HCEC 1CT (cell line): ENCODE data around the gene CACNB4.
A peak's percentile ranks its signal among the peaks of the same experiment; 100 is the strongest.
"Not testable (repeated sequence)": the region's sequence is repeated elsewhere in the genome, so short reads cannot be mapped to it uniquely, and the experiment has no call there.

Experiments
- DNase-seq: peaks from one replicate; pipeline ENCODE4 v3.0.0-alpha.2; 2017

CACNB4 gene

DNA sequence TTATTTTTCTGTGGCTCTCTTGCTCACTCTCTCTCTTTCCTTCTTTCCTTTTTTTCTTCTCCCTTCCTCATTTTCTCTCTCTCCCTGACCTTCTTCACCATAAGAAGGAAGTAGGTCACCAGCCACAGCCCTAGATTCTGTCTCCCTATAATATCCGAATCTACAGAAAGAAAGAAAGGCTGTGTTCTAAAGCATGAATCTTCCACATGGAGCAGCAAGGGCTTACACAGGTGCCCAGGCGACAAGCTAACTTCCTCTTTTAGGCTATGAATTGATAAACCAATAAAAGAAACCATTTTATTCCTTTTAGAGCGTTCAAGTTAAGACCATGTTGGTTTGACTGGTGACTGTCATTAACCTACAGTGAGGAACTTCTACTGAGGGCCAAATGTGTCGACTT, 49.3 kb downstream of the CACNB4 start:
- no peak for DNase-seq

DNA sequence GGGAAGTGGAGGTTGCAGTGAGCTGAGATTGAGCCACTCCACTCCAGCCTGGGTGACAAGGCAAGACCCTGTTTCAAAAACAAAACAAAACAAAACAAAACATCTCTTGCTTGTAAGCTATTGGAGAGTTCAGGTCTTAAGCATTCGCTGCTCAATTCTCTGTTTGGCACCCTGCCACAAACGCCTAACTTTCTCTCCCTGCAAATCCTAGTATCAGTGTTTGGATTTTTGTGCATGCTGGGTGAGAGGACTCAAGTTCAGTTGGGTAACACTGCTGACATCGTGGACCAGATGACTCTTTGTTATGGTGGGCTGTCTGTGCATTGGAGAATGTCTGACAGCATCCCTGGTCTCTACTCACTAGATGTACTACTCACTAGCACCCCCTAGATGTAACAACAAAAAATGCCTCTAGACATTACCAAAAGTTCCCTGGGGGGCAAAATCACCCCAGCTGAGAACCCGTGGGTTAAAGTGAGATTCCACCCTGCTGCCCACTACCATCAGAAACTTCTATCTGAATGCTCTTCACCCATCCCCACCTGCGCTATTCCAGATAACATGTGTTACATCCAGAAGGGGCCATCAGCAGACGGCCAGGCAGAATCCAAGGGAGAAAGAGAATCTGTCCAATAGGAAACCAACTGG, 50.9 kb downstream of the CACNB4 start:
- DNase-seq = no peak

DNA sequence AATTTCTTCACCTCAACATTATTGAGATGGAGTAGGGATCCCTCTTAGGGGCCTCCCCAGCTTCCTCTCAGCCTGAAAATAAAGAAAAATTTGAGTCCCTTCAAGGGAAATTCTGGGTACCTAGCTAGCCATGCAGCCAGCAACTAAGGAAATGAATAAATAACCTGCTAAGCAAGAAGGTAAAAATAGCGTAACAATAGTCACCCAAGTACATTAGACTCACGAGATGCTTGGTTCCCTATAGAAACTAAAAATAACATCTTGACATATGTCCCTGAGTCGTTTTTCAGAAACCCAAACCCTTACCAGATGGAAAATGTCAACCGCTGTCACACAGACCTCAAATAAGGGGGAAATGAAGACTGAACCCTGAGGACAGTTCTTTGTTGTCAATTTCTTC, 51.9 kb downstream of the CACNB4 start:
- DNase-seq = no peak

DNA sequence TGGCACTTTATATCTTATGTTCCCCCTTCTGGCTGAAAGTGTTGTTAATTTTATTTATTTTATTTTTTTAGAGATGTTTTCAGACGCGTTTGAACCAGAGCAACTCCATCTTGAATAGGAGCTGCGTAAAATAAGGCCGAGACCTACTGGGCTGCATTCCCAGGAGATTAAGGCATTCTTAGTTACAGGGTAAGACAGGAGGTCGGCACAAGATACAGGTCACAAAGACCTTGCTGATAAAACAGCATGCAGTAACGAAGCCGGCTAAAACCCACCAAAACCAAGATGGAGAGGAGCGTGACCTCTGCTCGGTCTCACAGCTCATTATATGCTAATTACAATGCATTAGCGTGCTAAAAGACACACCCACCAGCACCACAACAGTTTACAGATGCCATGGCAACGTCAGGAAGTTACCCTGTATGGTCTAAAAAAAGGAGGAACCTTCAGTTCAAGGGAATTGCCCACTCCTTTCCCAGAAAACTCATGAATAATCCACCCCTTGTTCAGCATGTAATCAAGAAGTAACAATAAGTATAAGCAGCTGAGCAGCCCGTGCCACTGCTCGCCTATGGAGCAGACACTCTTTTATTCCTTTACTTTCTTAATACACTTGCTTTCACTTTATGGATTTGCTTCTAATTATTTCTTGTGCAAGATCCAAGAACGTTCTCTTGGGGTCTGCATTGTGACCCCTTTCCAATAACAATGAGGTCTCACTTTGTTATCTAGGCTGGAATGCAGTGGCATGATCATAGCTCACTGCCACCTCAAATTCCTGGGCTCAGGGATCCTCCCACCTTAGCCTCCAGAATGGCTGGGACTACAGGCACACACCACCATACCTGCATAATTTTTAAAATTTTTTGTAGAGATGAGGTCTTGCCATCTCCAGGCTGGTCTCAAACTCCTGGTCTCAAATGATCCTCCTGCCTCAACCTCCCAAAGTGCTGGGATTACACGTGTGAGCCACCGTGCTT, 55.9 kb downstream of the CACNB4 start:
- DNase-seq = no peak

DNA sequence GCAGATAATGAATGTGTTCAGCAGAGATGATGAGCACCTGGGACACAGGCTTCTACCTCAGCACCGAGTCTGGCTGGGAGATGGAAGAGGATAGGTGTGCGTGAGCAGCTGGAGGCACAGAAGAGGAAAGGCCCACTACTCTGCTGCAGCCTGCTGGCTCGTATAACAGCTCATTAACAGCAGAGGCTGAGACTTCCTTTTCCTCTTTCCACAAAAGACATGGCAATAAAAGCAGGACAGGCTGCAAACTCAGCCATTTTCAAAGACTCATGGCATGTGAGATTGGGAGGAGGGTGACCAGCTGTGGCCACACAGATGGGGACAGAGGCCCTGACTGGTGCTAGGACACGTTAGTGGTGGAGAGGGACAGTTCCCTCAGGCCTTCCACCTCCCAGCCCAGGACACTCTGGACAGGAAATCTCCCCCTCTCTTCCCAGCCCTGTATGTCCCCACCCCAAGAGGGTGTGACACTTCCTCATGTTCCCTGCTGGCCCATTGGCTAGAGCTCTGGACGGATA, 60.3 kb downstream of the CACNB4 start:
- no peak for DNase-seq

DNA sequence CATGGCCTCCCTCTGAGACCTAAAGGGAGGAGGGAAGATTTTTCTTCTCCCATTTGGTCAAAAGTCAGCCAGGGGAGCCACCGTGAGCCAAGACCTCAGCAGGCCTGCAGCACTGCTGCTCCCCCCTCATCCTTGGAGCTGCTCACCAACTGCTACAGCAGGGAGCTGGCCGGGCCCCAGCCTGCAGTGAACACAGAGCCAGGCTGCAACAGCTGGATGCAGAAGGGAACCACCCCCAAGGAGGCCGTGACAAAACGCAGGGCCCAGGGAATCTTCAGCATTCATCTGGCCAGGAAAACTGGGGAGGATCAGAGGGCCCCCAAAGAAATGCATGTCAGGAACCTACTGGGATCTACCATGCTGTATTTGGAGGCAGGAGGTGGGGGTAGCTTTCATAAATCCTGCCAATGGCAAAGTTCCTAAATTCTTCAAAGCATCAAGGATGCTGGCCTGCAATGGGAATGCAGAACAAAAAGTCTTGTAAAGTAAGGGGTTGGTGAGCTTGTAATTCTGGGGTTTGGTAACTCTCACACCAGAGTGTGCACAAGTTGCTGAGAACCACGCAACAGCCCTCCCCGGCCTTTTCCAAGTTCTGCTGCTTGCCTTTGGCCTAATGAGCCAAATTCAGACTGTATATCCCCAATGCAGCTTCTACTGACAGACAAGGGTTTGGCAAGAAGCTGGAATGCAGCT, 61.0 kb downstream of the CACNB4 start:
- no peak for DNase-seq

DNA sequence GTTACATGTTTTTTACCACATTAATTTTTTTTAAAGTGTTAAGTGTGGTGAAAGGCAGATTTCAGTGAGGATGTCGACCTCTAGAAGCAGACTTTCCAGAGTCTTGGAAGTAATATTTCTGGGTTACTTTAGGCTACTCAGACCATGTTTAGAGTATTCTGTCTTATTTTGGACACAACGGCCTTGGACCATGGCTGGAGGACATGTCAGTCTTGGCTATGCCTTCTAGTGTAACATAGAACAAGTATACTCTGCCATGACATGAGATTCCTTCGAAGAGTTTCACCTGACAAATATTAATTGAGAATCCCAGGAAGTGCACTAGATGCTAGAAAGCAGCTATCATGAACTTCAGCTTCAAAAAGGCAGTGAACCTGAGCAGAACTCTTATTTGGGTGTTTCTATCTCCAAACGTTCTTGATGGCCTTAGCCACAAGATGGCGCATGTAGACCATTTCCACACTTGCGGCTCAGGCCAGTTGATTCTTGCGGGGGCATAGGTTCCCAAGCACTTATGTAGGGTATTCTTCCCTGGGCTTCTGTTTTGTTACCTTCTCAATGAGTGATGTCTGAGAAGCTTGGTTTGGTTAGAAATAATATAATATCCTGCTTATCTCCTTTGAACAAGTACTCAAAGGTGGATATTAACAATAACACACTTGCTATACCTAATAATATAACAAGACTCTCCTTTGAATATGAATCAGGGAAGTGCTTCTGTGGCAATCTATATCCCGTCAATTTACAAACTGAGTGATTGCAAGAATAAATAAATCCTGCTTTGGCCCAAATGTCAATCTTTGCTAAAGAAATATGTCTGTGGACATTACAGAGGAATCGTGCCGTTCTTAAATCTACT, 62.0 kb downstream of the CACNB4 start:
- peak; percentile 39 for DNase-seq

DNA sequence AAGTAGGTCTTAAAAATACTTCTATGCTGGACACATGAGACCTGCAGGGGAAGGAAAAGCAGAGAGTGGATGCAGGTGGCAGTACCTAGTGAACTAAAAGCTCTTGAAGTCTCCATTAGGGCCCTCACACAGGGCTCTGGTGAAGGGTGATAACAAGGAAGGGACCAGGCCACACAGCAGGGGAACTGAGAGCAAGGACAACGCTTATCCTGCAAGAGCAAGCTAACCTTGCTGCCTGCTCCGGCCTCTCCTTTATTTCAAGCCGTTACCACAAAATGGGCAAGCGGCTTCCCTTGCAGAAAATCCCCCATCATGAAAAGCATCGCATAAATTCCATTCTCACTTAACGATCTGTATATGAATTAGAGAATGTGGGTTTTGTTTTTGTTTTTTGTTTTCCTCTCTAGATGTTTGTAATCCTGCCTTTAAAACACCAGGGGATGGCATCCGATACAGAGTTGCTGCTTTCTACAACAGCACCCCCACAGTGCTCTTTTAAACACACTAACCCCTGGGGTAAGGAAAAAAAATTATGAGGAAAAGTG, 64.5 kb downstream of the CACNB4 start:
- DNase-seq = no peak

DNA sequence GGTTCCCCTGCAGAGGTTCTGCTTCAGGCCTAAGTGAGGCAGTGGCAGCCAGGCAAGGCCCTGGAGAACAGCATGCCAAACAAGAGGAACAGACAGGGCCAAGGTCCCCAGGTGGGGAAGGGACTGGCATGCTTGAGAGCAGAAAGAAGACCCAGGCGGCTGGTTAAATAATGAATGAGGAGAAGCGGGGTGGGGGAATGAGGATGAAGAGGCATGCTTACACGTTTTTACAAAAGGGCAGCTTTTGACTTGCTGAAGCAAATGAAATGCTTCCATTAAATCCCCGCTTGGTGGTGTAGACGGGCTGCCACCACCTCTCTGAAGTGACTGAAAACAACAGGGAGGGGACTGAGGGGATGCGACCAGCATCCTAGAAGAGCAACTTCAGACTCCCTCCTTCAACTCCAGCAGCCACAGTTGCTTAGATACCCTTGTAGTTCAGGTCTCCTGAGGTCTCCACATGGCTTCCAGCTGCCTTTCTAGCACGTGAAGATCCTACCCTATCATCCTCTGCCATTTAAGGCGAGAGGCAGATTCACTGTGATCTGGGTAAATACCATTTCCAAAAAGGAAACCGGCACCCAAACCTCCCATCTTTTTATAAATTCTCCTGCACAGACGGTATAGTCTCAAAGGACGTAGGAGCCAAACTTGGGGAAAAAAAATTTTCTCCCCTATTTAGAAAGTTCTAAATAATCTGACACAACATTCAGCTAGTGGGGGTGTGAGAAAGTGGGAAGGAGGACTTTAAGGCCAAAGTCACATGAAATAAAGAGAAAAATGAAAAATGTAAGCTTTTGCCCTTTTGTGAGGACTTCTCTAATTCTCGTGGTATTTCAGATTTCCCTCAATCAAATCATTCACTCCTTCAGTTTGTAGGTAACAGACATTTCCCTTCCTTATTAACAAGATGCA, 65.6 kb downstream of the CACNB4 start:
- DNase-seq = no peak

DNA sequence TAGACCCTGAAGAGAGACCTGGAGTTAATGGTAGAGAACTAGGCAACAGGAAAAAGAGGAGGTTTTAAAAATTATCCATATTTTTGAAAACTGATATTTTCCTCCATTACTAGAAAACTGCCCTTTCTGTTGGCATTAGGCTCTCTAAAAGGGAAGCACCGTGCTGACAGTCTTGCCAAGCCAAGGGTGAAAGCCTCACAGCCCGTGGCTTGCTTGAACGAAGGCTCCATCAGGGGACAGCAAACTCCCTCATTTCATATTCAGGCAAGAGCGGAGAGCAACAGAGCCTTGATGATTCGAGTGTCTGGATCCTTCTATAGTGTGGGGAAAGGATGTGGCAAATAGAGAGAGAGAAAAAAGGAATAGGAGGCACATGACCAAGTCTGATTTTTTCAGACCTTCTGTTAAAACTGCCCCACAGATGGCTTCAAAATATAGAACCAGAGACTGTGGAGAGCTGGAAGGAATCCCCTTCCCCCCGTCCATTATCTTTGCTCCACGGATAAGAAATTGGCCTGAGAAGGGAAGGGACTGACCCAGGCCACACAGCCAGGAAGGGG, 67.0 kb downstream of the CACNB4 start:
- no peak for DNase-seq

DNA sequence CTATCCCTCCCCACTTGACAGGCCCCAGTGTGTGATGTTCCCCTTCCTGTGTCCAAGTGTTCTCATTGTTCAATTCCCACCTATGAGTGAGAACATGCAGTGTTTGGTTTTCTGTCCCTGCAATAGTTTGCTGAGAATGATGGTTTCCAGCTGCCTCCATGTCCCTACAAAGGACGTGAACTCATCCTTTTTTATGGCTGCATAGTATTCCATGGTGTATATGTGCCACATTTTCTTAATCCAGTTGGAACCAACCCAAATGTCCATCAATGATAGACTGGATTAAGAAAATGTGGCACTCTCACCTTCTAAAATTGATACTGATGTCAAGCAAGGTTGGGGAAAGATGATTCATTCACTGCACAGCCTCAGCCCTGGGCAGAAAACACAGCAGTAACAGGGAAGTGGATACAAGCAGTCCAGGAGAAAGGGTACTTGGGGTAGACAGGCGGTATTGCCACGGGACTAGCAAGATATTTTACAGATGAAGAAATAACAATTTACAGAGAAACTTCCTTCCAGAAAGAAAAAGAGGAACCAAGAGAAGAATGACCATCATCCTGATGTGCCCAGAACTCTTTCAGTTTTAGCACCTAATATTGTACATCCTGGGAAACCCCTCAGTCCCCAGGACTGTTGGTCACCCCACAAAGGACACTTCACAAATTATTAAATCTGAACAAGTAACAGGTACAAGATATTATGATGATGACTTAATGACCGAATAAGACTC, 68.1 kb downstream of the CACNB4 start:
- not testable (repeated sequence) for DNase-seq

DNA sequence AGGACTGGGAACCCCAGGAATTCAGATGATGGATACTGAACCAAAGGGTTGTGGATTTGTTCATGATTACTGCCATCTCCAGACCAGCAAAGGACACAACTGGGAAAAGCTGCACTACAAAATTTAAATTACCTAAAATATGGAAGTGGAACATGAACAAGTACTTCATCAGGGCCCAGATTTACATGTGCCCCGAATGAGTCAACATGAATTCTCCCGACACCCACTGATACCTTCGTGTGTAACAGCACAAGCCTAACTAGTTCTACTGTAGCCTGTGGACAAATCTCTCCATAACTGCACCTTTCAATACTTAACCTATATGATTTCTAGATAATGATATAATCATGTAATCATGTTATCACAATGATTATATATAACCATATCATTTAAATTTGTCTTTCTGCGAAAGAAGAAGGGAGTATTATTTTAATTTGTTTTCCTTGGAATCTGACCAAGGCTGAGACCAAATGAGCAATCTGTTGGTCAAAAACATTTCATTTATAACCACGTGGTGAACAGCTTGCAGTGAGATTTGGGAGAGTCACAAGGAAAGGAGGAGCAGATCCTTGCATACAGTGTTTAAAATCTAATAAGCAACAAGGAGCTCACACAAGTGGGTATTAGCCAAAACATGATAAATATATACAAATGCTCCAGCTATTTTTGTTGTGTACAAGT, 70.5 kb downstream of the CACNB4 start:
- peak; percentile 48 for DNase-seq

DNA sequence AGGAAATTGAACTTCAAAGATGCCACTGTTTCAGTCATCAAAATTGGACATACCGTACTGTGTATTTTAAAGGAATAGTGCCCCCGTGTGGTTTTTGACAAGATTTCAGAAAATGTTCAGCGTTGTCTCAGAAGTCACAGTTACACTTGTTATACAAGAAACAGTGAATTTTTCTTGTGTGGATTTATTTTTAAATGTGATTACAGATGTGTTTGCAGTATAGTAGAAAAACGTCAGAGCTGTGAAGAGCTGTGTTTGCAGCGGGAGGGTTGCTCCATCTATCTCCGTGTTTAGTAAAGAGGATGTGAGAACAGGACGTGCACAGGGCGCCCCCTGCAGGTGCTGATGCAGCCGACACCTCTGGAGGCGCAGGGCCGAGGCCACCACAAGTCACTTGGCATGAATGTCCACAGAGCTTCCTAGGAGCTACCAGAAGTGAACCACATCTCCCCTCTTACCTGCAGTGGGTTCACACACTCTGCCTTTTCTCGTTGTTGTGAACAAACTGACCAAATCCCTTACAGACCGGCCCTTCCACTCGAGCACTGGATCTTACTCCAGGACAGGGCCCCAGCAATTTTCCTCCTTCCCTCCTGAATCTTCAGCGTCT, 73.1 kb downstream of the CACNB4 start:
- peak; percentile 59 for DNase-seq

DNA sequence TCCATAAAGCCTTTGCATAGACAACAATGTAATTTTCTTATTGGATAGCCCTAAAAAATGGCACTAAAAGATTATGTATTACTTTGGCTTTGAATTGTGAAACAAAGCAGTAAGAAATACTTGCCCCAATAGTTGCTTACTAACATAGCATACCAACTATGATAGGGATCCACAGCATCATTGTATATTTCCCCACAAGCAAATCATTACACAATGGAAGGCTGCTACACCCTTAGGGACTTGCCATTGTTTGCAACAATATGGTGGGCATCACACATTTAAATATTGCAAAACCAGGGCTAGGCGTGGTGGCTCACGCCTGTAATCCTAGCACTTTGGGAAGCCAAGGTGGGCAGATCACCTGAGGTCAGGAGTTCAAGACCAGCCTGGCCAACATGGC, 74.4 kb downstream of the CACNB4 start:
- DNase-seq = no peak

DNA sequence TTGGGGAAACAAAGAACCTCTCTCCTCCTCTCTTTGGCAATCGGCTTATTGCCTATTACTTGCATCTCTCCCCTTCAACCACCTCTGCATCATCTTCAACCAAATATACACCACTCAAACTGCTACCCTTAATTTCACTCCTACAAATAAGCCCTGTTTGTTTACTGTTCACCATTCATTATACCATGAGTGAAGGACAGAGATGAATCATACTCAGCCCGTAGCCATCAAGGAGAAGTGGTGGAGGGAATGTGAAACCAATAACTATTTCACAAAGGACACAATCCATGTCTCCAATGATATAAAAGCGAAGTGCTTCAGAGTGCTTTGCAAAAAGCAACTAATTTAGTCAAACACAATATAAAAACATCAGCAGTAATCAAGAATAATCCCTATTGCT, 76.8 kb downstream of the CACNB4 start:
- no peak for DNase-seq

DNA sequence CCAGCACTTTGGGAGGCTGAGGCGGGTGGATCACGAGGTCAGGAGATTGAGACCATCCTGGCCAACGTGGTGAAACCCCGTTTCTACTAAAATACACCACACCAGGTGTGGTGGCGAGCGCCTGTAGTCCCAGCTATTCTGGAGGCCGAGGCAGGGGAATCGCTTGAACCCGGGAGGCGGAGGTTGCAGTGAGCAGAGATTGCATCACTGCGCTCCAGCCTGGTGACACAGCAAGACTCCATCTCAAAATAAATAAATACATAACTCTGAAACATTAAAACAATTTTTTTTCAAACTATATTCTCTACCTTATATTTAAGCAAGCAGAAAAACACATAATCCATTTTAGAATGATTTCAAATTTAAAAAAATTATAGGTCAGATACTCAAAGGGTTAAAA, 77.8 kb downstream of the CACNB4 start:
- DNase-seq = not testable (repeated sequence)

DNA sequence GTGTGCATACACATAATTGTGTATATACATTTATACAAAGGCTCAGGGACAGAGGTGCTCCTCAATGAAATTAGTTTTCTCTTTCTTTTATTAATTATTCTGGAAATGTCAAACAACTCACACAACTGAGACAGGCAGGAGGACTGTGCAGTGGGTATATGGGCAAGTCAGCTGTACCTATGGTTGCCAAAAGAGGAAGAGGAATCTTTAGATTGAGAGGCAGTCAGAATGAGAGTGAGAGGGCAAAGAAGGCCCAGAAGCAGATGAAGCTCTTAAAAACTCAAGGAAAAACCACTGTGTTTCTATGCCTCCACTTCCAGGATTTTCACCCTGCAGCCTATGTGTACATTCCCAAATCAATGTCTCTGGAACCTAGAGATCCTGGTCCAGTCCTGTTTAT, 79.1 kb downstream of the CACNB4 start:
- no peak for DNase-seq

DNA sequence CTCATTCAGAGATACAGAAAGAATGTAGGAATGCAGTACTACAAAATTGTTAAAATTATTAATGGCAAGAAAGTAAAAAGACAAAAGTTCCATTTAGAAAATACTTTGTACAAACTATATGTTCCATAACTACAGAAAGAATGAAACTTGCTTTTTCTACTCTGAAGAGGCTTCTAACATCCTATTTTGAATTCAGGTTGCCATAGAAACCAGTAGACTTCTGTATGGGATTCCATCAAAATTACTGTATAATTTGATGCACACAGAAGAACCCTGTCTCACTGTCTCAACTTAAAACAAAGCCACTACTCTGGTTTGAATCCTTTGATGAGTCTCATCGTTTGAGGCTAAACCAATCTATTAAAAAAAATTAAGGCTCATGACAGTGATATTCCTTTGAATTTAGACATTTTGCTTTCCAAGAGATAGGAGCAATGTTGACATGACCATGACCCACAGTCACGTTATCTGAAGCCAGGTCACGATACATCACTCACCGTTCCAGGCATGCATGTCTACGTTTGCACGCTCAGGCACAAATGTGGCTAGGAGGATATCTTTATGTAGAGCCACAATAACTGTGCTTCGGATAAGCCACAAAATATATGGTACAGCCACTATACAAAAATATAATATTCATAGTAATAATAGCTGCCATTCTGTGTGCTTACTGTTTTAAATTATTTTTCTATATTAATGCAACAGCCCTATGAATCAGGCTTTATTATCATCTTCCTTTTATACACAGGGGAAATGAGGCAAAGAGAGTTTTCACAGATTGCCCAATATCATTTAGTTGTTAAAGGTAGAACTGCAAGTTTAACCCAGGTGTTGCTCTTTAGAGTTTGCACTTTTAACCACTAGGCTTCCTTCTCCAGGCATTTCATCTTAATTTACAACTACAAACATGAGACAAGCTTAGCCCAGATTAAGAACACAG, 82.4 kb downstream of the CACNB4 start:
- DNase-seq = no peak
